ENCODE data around the gene CCDC146.
"Not testable (repeated sequence)": the region's sequence is repeated elsewhere in the genome, so short reads cannot be mapped to it uniquely, and the experiment has no call there.

Gene CCDC146

DNA sequence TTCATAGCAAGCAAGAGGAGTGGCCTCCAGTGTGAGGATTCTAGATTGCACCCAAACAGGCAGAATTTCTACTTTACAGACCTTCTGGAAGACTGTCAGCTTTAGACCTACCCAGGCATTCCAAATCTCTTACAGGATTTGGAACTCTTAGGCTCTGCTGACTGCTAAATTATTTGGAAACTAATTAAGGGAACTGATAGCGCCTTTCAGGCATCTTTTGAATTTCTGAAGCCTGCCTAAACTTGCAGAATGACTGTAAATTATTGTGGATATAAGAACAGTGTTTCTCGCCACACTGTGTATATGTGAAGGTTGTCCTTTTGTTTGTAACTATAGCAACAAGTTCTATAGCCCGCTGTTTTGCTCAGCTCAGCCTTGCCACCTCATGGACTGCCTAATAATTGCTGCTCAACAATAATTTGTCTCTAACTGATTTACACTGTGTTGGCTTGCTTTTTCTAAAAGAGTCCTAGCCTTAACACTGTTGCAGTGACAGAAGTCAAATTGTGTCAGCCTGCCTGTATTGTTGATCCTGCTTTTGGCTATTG, 32.6 kb downstream of the CCDC146 start:
- DNase-seq (ENCODE audit: low read depth in 2 of 2), result not testable (repeated sequence)

DNA sequence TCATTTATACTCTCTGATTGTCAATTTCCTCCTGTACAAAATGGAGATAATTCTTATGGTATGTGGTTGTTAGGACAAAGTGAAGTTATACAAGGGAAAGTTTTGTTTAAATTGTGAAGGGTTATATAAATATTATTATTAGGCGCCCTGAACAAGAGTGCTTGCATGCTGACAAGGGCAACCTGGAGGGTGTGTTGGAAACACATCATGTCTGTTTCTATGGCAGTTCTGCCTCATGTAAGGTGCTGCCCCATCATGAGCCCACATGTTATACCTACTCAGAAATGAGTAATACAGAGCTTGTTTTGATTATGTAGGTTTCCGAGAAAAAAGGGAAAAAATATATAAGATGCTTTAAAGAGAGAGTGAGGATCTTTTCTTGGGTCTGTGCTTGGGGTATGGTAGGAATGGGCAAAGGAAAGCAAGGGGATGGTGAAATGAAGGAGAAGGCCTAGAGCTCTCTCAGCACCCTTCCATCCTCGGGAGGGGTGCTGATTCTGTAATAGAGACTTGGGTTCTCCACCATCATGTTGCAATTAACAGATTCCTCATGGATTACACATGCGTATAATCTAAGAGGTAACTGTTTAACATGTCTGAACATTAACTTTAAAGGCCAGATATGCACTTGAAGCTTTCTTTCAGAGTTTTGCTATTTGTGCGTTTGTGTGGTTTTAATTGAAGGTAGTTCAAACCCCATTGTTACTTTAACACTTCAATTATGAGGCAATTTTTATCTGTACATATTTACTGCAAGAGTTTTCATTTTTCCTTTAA, 33.4 kb downstream of the CCDC146 start:
- DNase-seq (ENCODE audit: low read depth in 2 of 2), result not testable (repeated sequence)

DNA sequence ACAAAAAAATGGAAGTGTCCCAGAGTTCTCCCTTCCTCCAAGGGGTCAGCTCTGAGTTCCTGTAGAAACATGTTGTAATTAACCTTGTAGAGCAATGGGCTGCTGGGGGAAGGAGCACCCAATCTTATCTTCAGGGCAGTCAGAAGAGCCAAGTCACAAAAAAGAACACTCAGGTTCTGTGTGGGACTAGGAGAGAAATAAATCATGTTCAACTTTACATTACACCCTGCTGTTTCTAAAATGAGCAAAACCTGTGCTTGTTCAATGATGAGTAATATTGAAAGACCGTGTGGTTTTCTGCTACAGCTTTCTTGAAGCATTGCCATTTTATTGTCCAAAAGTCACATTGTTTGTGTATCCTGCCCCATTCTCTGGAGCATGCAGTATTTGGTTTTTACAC, 34.6 kb downstream of the CCDC146 start:
- not testable (repeated sequence) for DNase-seq (ENCODE audit: low read depth in 2 of 2)

DNA sequence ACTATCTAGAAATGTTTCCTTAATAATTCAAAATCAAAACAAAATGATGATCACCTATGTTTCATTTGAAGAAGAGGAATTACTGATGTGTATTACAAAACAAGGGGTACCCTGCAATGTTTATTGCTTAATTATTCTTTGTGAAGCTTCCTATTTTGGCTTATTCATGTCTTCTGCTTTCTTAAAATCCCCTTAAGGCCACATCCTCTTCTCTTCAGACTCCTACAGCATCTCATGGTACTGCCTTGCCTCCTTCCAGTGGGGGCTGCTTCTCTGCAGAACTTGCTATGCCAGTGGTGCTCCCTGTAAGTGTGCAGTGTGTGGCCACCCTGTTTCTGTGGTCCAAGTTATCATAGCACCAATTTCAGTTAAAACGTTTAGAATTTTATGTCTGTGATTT, 35.0 kb downstream of the CCDC146 start:
- DNase-seq (ENCODE audit: low read depth in 2 of 2), result no peak

DNA sequence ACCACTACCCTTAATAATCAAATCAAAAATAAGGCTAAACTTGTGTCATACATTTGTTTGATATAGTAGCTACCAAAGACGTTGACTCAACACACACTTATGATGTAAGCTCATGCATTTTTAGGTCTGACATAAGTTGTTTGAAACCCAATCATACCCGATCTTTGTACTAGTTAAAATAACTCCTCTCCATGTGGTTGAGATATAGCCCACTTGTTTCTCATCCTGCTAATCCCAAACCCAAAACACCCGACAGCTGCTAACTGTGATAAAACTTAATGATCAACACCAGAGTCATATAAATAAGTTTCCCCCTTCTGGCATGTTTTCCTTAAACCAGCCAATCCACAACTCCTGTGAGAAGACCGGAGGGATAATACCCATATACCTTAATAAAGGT, 48.7 kb downstream of the CCDC146 start:
- DNase-seq (ENCODE audit: low read depth in 2 of 2), result not testable (repeated sequence)

DNA sequence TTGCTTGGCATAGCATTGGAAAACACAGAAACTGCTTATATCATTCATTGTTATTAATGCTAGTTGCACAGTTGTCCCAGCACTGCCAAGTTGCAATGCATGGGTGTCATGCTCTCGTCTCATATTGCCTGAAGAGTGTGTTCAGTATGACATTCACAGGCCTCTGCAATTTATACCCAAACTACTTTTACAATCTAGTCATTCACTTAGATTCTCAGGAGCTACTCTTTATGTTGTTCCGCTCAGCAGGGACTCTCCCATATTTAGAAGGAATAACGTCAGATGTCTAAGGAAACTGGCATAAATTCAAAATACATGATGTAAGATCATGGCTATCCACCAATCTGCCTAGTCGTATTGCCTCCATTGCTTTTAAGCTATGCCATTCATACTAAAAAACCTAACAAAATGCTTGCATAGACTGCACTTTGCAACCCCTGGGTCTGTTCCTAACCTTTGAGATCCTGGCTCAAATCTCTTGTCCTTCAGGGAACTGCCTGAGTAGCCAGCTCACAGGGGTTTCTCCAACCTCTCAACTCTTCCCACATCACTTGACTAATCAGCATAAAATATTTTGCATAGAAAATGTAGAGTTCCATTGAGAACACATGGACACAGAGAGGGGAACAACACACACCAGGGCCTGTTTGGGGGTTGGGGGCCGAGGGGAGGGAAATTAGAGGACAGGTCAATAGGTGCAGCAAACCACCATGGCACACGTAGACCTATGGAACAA, 50.2 kb downstream of the CCDC146 start:
- DNase-seq (ENCODE audit: low read depth in 2 of 2), result not testable (repeated sequence)

DNA sequence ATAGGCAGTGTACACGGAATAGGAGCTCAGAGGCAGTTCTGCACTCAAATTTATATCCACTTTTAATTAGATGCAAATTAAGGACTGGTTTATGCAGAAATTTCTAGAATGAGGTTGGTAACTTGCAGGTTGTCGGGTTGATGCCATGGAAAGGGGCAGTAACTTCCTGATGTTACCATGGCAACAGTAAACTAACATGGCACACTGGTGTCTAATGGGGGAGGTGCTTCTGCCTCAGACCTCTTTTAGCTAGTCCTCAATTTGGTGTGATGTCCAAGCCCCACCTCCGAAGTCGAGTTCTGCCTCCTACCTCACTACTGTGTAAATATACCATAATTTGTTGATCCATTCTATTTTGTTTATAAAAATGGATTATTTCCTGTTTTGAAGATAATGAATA, 52.0 kb downstream of the CCDC146 start:
- DNase-seq (ENCODE audit: low read depth in 2 of 2), result not testable (repeated sequence)

DNA sequence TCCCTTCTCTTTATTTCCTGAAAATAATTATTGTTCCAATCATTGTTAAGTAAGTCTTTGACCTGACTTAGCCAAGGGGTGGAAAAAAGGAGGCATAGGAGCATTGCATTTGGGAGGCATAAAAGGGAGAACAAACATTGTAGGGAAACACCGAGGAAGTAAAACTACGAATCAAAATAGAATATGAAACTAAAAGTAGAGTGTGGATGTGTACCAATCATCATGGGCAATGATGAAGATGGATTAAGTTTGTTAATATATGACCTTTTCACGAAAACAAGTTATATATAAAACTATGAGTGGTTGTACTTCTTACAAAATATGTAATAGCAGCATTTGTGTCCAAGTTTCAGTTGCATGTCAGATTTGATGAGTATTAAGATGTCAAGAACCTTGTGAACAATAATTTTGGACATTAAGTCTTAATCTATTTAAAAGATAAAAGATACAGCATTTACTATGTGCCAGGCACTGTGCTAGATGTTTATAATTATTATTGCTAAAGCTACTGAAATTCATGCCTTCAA, 52.9 kb downstream of the CCDC146 start:
- DNase-seq (ENCODE audit: low read depth in 2 of 2), result not testable (repeated sequence)

DNA sequence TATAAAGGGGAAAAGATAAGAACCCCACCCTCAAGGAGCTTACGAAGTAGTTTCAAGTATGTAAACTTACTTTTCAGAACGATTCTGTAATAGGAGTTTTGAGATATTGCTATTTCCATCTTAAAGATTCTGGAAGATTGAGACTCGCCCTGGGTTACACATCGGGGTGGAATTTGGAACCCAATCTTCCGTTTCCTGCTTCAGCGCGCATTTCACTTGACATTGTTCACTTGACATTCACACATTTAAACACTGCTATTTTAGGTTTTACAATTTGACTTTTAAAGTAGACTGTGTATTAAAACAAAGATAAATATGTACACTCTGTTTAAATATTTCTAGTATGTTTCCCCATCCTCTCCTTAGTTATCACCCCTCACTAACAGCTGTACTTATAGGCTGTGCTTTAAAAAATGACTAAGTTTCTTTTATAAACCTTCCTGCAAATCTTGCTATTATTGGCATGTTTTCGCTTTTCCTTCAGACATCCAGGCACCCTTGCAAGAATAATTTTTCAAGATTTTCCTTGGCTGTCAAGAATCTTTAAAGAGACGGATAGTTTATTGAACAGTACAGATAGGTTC, 55.0 kb downstream of the CCDC146 start:
- not testable (repeated sequence) for DNase-seq (ENCODE audit: low read depth in 2 of 2)

DNA sequence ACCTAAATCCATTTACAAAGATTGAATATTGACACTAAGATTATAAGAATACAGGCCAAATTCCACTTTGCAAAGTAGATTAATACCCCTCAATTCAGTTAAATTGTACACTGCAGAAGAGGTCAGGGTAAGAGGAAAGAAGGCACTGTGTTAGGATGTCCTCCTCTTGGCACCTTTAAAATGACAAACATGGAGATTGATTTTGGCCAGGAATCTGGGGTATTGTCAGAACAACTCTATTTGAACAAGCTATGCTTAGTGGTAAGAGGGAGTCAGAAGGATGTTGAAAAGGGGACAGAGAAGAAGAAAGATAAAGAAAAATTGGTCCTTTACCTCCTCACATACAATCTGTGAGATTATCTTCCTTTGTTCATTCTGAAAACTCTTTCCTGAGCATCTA, 55.6 kb downstream of the CCDC146 start:
- not testable (repeated sequence) for DNase-seq (ENCODE audit: low read depth in 2 of 2)

DNA sequence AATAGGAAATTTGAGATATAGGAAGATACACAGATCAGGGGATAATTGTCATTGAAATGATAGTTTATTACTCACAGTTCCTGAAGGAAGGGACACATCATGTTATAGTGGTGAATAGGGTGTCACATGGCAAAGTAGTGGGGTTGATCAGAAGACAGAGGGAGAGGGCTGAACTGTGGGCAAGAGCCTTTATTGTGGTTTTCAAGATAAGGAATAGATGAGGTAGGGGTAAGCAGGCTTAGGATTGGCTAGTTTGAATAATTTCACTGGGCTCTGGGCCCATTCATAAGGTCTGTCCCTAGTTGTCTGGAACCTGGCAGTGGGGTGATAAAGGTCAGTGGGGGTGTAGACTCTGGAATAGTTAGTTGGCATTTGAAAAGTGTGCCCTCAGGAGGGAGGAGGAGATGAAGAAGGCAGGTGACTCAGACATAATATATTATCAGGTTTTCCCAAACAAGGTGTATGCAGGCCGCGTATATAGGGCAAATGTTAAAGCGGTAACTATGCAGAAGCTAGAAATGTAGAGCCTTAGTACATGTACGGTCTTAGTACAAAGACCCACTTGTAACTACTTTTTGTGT, 58.7 kb downstream of the CCDC146 start:
- DNase-seq (ENCODE audit: low read depth in 2 of 2), result no peak

DNA sequence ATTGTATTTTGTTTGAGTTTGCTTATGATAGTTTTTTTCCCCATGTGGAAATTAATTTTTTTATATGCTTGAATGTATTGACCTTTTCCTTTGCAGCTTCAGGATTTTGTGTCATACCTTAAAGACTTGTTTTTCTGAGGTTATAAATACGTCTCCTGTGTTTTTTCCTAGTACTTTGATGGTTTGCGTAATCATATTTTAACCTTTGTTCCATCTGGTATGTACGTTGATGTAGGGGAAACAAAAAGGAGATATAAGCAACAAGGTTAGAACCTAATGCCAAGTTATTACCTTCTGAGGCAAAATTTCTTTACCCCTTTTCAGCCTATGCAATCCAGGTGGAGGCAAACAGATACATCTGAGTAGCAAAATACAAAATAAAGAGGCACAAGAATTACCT, 59.3 kb downstream of the CCDC146 start:
- no peak for DNase-seq (ENCODE audit: low read depth in 2 of 2)

DNA sequence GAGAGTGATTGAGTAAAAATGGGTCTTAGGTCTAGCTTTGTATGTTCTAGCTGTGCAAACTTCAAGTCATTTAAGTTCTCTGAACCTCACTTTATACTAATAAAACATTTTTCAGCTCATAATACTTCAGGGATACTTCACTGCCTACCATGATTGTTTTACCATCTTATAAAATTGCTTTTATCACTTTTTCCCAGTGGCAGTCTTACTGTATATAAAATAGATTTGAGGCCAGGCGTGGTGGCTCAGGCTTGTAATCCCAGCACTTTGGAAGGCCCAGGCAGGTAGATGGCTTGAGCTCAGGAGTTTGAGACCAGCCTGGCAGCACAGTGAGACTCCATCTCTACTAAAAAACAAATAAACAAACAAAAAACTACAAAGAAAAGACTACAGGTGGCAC, 59.8 kb downstream of the CCDC146 start:
- no peak for DNase-seq (ENCODE audit: low read depth in 2 of 2)

DNA sequence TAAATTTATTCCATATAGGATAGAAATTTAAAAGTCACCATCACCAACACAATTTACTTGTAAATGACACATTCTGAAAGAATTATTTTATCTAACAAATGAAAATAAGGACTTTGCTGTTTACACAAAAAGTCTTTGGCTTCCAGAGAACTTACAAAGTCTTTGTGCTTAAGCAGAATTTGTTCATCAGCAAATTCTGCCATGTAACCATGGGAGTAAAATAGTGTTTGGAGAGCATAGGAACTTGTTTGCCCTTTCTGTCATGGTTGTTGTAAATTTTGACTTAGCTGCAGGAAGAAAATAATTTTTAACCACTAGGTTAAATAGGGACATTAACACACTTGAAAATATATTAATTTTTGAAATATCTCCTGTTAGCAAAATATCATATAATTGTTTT, 62.0 kb downstream of the CCDC146 start:
- DNase-seq (ENCODE audit: low read depth in 2 of 2), result no peak

DNA sequence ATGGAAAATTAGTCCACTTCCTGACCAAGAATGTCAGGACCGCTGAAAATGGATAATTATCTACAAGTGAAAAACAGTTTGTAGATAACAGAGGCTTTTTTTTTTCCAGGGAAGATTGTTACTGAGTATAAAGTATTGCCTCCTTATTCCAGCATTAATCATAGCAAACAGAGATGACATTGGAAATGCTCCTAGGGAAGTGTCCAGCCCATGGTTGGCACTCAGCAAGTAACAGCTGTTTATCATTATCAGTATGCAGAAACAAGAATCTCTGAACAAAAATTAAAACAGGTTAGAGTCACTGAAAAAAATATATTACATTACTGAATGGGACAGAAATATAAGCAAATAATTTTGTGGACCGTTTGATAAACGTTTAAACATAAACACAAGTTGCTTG, 62.6 kb downstream of the CCDC146 start:
- no peak for DNase-seq (ENCODE audit: low read depth in 2 of 2)

DNA sequence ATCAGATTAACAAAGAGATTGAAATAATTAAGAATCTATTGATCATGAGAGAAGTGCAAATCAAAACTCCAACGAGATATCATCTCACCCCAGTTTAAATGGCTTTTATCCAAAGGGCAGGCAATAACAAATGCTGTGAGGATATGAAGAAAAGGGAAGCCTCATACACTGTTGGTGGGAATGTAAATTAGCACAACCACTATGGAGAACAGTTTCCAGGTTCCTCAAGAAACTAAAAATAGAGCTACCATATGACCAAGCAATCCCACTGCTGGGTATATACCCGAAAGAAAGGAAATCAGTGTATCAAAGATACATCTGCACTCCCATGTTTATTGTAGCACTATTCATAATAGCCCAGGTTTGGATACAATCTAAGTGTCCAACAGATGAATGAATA, 63.5 kb downstream of the CCDC146 start:
- no peak for DNase-seq (ENCODE audit: low read depth in 2 of 2)

DNA sequence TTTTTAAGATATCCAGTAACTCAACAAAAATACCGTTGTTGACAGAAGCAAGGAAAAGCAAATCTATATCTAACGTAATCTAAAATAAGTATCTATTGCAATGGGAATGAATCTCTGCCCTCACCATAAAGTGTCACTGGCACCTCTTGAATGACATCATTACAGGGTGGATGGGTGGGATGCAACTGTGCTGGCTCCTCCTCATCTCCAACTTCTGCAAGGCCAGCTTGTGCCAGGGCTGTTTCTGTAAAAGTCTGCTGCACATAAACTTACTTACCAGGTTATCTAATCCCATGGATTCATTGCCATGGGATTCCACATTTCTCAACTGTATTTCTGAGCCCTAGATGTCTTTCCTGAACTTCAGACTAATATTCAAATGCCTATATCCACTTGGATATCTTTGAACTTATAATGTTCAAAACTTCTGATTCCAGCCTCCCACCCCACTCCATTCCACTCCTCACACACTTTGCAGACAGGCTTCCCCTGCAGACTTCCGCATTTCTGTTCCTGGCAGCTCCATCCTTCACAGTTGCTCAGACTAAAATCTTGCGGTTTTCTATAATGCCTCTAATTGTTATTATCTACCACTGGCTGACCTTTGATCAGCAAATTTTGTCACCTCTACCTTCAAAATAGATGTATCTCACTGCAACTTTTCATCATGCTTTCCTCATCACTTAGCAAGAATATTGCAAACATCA, 66.5 kb downstream of the CCDC146 start:
- DNase-seq (ENCODE audit: low read depth in 2 of 2), result no peak

DNA sequence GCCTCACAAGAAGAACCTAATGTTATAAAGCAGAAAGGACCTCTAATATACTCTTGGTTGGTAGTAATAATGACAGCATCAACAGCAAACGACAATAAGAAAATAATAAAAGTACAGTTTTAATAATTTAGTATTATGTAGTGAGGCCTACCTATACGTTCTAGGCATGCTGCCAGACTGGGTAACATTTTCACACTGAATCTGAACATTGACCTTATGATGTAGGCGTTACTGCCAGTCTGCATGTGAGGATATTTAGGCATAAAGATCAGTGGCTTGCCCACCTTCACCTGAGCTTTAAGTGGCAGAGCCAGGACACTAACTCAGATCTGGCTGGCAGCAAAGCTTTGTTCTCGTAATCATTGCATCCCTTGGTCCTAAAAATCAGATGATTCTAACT, 74.7 kb downstream of the CCDC146 start:
- DNase-seq (ENCODE audit: low read depth in 2 of 2), result no peak

DNA sequence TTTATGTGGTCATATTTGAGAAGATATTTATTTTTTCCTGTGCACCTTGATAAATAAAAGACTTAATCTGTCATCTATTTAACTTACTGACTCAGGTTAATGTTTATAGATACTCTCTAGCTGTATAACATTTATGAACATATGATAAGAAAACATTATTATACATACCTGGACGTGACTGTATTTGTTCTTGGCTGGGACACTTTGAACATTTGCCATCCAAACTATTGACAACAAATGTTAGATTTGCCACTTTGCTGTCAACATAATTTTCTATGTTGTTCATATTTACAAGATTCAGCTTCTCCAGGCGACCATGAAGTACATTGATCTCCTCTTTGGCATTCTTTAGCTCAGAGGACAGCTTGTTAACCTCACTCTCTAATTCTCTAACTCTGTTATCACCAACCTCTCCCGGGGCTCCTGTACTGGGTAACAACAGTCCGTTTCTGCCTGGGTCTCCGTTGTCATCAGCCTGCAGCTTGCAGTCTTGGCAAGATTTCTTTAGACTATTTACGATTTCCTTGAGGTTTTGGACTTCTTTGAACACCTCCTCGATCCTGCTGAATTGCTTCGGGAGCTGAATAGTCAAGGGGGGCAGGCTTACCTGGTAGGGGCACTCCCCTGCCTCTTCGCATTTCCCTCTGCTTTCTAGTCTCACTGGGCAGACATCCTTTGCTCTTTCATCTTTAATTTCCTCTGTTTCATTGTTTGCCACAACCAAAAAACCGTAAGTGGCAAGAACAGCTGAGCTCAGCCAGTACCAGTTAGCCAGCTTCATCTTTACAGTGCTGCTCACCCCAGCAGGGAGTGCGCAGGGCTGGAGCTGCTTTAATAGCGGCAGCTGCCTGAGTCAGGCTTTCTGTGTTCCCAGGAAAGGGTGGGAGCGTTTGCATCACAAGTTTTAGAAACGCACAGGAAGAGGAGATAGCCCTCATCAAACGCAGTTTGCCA, 76.9 kb downstream of the CCDC146 start, which contains the start of gene FGL2:
FGL2 (minus strand) TSS at position 807 of the 954 bp plus-strand sequence; CDS start at position 781, 26 bp downstream.
- DNase-seq (ENCODE audit: low read depth in 2 of 2), result peak in 1 of 2 experiments; percentile 15

DNA sequence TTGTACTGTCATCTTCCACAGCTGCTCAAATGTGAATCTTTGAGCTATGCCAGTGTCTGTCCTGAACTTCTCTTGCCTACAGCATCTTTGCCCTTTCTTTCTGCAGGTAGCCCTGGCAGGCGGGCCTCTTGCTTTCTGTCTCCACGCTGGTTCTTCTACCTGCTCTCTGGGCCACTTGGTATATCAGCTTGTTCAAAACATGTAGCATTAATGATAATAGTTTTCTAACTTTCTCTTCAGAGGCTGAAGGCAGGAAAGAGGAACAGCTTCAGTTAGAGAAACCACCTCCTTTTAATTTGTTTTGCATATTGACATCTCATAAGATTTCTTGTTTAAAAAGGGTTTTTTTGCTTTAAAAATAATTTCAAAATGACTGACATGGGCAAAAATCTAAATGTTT, 78.1 kb downstream of the CCDC146 start:
- DNase-seq (ENCODE audit: low read depth in 2 of 2), result no peak

Measured in stimulated activated CD4-positive, alpha-beta T cell treated with anti-CD3 and anti-CD28 coated beads, Interleukin-12 subunit alpha, Interleukin-12 subunit beta, amount 100 ng/mL, for 24 hours (primary cell).